Measurements from ENCODE around the gene ERCC4. TPM values are rescaled to one million over a fixed set of nuclear protein-coding genes. Genes with fewer than 3 reads are reported as not detected.
A peak's percentile ranks its signal among the peaks of the same experiment; 100 is the strongest.

The ERCC4 gene
- polyA plus RNA-seq, 1 of the 3 experiments (the other 2 are of a cell fraction), result 1.8 TPM

DNA sequence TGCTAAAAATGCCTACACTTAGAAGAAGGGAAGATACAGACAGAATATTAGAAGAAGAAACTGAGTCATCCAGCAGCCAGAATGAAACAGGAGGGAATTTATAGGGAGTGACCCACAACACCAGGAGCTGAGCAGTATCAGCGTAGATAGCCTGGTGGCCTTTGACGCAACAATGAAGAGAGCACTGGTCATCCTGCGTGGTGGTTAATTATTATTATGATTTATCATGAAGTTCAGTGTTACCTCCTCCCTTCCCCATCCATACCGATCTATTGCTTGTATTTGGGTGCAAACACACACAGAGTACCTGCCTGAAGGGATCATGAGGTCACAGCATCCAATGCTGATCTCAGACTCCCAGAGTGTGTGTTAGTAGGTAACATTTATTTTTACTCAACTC, 38.5 kb downstream of the ERCC4 start:
- CTCF ChIA-PET, result interaction anchor here (0.6 kb wide), 1 partner anchor 10 kb away, joined by 3 read pairs; no protein-coding TSS in a partner anchor
- Histone ChIP-seq H3K36me3 (replicated peaks in 1 of 2; ENCODE audit: control insufficient read depth in 1 of 2, insufficient read depth in 2 of 2, low read length in 1 of 2) (no peaks in the 10 kb centered on the region), H3K4me1 (ENCODE audit: control insufficient read depth in 1 of 2, insufficient read depth in 2 of 2, low read depth in 1 of 2, low read length in 1 of 2) (peaks cover 7 to 11% of the 10 kb centered on the region in 2 experiments; a peak in 2 of 4 replicates), H4K20me1 (ENCODE audit: insufficient read depth) (no peaks in the 10 kb centered on the region), H3K79me2 (ENCODE audit: insufficient read depth) (no peaks in the 10 kb centered on the region), H3K4me2 (no peak overlapping the region), H3K4me3 (ENCODE audit: low read depth in 2 of 2, low read length in 1 of 2) (no peak overlapping the region), H3F3A (replicated peaks; ENCODE audit: insufficient read depth) (peaks cover 21% of the 10 kb centered on the region), H3K27ac (ENCODE audit: low read depth in 2 of 2, low read length in 1 of 2) (peak overlapping the region in 1 of 2 experiments; percentile 93; a peak in 2 of 4 replicates), H3K27me3 (ENCODE audit: insufficient read depth) (no peaks in the 10 kb centered on the region), H3K9ac (no peak overlapping the region), H3K9me3 (no peaks in the 10 kb centered on the region), H3K9me2 (no peaks in the 10 kb centered on the region), H2AFZ (ENCODE audit: low read depth) (peak overlapping the region; percentile 81)
- POLR2A ChIA-PET, result no interaction called here
- TF ChIP-seq, protein P1, sequence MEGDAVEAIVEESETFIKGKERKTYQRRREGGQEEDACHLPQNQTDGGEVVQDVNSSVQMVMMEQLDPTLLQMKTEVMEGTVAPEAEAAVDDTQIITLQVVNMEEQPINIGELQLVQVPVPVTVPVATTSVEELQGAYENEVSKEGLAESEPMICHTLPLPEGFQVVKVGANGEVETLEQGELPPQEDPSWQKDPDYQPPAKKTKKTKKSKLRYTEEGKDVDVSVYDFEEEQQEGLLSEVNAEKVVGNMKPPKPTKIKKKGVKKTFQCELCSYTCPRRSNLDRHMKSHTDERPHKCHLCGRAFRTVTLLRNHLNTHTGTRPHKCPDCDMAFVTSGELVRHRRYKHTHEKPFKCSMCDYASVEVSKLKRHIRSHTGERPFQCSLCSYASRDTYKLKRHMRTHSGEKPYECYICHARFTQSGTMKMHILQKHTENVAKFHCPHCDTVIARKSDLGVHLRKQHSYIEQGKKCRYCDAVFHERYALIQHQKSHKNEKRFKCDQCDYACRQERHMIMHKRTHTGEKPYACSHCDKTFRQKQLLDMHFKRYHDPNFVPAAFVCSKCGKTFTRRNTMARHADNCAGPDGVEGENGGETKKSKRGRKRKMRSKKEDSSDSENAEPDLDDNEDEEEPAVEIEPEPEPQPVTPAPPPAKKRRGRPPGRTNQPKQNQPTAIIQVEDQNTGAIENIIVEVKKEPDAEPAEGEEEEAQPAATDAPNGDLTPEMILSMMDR (IDR thresholded peaks at IDR 0.05), result no peak
- TF ChIP-seq POLR2AphosphoS5 (IDR thresholded peaks at IDR 0.05; ENCODE audit: low read depth, low read length) (no peak), FOXJ3 (CRISPR knock-in tag; IDR thresholded peaks at IDR 0.05) (no peak), EP300 (IDR thresholded peaks at IDR 0.05; ENCODE audit: borderline replicate concordance in 1 of 2, low read depth in 1 of 2, low read length in 1 of 2) (no peak), GATA2 (CRISPR knock-in tag; IDR thresholded peaks at IDR 0.05) (no peak), NRF1 (IDR thresholded peaks at IDR 0.05; ENCODE audit: low read depth, low read length) (no peak), JUND (IDR thresholded peaks at IDR 0.05) (no peak)
- TF ChIP-seq, protein P2, sequence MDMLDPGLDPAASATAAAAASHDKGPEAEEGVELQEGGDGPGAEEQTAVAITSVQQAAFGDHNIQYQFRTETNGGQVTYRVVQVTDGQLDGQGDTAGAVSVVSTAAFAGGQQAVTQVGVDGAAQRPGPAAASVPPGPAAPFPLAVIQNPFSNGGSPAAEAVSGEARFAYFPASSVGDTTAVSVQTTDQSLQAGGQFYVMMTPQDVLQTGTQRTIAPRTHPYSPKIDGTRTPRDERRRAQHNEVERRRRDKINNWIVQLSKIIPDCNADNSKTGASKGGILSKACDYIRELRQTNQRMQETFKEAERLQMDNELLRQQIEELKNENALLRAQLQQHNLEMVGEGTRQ (IDR thresholded peaks at IDR 0.05; ENCODE audit: borderline replicate concordance, low read depth, low read length), result no peak
- TF ChIP-seq, protein P3, sequence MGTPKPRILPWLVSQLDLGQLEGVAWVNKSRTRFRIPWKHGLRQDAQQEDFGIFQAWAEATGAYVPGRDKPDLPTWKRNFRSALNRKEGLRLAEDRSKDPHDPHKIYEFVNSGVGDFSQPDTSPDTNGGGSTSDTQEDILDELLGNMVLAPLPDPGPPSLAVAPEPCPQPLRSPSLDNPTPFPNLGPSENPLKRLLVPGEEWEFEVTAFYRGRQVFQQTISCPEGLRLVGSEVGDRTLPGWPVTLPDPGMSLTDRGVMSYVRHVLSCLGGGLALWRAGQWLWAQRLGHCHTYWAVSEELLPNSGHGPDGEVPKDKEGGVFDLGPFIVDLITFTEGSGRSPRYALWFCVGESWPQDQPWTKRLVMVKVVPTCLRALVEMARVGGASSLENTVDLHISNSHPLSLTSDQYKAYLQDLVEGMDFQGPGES (IDR thresholded peaks at IDR 0.05; ENCODE audit: low read depth, low read length), result no peak
- TF ChIP-seq, protein P4, sequence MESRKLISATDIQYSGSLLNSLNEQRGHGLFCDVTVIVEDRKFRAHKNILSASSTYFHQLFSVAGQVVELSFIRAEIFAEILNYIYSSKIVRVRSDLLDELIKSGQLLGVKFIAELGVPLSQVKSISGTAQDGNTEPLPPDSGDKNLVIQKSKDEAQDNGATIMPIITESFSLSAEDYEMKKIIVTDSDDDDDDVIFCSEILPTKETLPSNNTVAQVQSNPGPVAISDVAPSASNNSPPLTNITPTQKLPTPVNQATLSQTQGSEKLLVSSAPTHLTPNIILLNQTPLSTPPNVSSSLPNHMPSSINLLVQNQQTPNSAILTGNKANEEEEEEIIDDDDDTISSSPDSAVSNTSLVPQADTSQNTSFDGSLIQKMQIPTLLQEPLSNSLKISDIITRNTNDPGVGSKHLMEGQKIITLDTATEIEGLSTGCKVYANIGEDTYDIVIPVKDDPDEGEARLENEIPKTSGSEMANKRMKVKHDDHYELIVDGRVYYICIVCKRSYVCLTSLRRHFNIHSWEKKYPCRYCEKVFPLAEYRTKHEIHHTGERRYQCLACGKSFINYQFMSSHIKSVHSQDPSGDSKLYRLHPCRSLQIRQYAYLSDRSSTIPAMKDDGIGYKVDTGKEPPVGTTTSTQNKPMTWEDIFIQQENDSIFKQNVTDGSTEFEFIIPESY (IDR thresholded peaks at IDR 0.05; ENCODE audit: borderline replicate concordance, low read depth), result no peak
- TF ChIP-seq, protein P5, sequence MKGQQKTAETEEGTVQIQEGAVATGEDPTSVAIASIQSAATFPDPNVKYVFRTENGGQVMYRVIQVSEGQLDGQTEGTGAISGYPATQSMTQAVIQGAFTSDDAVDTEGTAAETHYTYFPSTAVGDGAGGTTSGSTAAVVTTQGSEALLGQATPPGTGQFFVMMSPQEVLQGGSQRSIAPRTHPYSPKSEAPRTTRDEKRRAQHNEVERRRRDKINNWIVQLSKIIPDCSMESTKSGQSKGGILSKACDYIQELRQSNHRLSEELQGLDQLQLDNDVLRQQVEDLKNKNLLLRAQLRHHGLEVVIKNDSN (IDR thresholded peaks at IDR 0.05; ENCODE audit: borderline replicate concordance, low read depth), result no peak
- 82% methylated on average over 4 of the region's 4 CpGs for WGBS (ENCODE audit: low lambda C conversion rate)
- DNase-seq, result no peak

All from SK-N-SH (cell line).